ENCODE results near the gene CLCN7.

DNA sequence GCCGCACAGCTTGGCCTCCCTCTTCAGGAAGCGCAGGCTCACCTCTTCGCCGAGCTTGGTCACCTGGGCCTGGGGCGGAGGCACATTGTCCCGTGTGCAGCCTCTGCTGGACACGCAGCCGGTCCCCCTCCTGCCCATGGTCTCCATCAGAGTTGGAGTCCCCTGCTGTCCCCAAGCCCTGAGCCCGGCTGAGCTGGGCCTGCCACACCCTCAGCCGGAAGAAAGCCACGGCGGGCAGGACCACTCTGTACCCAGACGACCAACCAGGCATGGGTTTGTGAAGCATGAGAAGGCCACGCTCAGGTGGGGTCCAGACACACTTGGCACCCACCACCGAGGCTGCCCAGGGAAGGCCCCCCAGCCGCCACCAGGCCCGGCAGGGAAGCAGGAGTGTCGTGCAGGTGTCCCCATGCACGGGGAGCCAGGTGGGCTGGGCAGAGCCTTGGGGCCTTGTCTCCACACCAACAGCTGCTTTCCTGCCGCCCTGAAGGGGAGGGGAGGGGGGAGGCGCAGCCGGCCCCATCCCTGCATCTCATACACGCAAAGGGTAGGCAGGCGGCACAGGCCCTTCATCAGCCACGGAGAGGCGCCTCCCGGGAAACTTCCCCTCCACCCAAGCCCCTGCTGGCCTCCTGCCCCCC is 35.6 kb downstream of the CLCN7 start:
- TF ChIP-seq SIX1 (CRISPR knock-in tag; IDR thresholded peaks at IDR 0.05; ENCODE audit: borderline replicate concordance) = no peak
- TF ChIP-seq ZFP36 (IDR thresholded peaks at IDR 0.05; ENCODE audit: borderline replicate concordance, low read depth, low read length, partially characterized antibody) = no peak
- no peak for TF ChIP-seq MYC (CRISPR knock-in tag; IDR thresholded peaks at IDR 0.05; ENCODE audit: borderline replicate concordance)
- TF ChIP-seq, protein P1, sequence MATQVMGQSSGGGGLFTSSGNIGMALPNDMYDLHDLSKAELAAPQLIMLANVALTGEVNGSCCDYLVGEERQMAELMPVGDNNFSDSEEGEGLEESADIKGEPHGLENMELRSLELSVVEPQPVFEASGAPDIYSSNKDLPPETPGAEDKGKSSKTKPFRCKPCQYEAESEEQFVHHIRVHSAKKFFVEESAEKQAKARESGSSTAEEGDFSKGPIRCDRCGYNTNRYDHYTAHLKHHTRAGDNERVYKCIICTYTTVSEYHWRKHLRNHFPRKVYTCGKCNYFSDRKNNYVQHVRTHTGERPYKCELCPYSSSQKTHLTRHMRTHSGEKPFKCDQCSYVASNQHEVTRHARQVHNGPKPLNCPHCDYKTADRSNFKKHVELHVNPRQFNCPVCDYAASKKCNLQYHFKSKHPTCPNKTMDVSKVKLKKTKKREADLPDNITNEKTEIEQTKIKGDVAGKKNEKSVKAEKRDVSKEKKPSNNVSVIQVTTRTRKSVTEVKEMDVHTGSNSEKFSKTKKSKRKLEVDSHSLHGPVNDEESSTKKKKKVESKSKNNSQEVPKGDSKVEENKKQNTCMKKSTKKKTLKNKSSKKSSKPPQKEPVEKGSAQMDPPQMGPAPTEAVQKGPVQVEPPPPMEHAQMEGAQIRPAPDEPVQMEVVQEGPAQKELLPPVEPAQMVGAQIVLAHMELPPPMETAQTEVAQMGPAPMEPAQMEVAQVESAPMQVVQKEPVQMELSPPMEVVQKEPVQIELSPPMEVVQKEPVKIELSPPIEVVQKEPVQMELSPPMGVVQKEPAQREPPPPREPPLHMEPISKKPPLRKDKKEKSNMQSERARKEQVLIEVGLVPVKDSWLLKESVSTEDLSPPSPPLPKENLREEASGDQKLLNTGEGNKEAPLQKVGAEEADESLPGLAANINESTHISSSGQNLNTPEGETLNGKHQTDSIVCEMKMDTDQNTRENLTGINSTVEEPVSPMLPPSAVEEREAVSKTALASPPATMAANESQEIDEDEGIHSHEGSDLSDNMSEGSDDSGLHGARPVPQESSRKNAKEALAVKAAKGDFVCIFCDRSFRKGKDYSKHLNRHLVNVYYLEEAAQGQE (IDR thresholded peaks at IDR 0.05; ENCODE audit: borderline replicate concordance in 1 of 2, low read depth in 1 of 2, low read length in 2 of 2) = no peak
- TF ChIP-seq BCL6 (CRISPR knock-in tag; IDR thresholded peaks at IDR 0.05) = no peak
- no peak for TF ChIP-seq ZNF660 (CRISPR knock-in tag; IDR thresholded peaks at IDR 0.05; ENCODE audit: borderline replicate concordance, low read depth)
- TF ChIP-seq SMAD1 (CRISPR knock-in tag; IDR thresholded peaks at IDR 0.05; ENCODE audit: borderline replicate concordance, low read depth) = no peak
- no peak for TF ChIP-seq ZNF614 (CRISPR knock-in tag; IDR thresholded peaks at IDR 0.05; ENCODE audit: borderline replicate concordance)
- TF ChIP-seq MAZ (IDR thresholded peaks at IDR 0.05; ENCODE audit: borderline replicate concordance, low read depth, low read length) = no peak
- TF ChIP-seq MAZ (CRISPR knock-in tag; IDR thresholded peaks at IDR 0.05; ENCODE audit: low read depth) = no peak
- no peak for TF ChIP-seq ZFP1 (CRISPR knock-in tag; IDR thresholded peaks at IDR 0.05)
- no peak for TF ChIP-seq NR2C2 (CRISPR knock-in tag; IDR thresholded peaks at IDR 0.05; ENCODE audit: borderline replicate concordance)
- no peak for TF ChIP-seq NFRKB (IDR thresholded peaks at IDR 0.05)
- no peak for TF ChIP-seq ZNF775 (CRISPR knock-in tag; IDR thresholded peaks at IDR 0.05; ENCODE audit: borderline replicate concordance)
